B cell (primary cell): Measurements from ENCODE around the gene TRIM47. TPM values are rescaled to one million over a fixed set of nuclear protein-coding genes. Genes with fewer than 3 reads are reported as not detected.
A peak's percentile ranks its signal among the peaks of the same experiment; 100 is the strongest.
"Not testable (repeated sequence)": the region's sequence is repeated elsewhere in the genome, so short reads cannot be mapped to it uniquely, and the experiment has no call there.

Source experiments
- ATAC-seq: fragments of 200-7000 bp; cut with Tn5 transposase; one replicate; pipeline ENCODE4 v1.10.0; 2021; ENCODE audit warnings: low read depth, mild to moderate bottlenecking, moderate number of reproducible peaks, moderate library complexity
- CTCF ChIA-PET: fragments of 350-600 bp; sonication (Branson Sonifier 250); formaldehyde crosslinking; loops from one replicate; lab custom pipeline; 2021; ENCODE audit warnings: antibody characterized with exemption, inconsistent platforms; lab: Charles Lee
- POLR2A ChIA-PET: fragments of 350-600 bp; sonication (Branson Sonifier 250); formaldehyde crosslinking; loops from one replicate; lab custom pipeline; 2021; ENCODE audit warnings: antibody characterized with exemption; lab: Charles Lee
- DNase-seq: peaks from one replicate; pipeline ENCODE4 v3.0.0; 2013
- H2AFZ ChIP-seq: 2 replicates; pipeline ENCODE4 v1.6.1; 2012; ENCODE audit warnings: mild to moderate bottlenecking, low read depth, low read length; ENCODE audit not compliant: insufficient read depth, poor library complexity, severe bottlenecking
- H3K27ac ChIP-seq, 2 donors: 1 replicate in 1 of 2; 2 replicates in 1 of 2; pipeline ENCODE4 v1.5.1; 2012 to 2013; ENCODE audit warnings: low read length in 2 of 2, mild to moderate bottlenecking in 2 of 2, moderate library complexity in 1 of 2
- H3K27me3 ChIP-seq, 4 experiments: fragments of 200-600 bp in 1 of 4; sonication (generic) in 1 of 4; replicated peaks in 1 of 4; 1 replicate in 2 of 4; 2 replicates in 2 of 4; pipeline versions ENCODE4 v1.6.1 to v1.7.0; 2013 to 2016; ENCODE audit warnings: low read length in 3 of 4, mild to moderate bottlenecking in 2 of 4, mixed read lengths in 1 of 4, moderate library complexity in 1 of 4; ENCODE audit not compliant: insufficient read depth in 4 of 4, control insufficient read depth in 3 of 4; ENCODE audit errors: control extremely low read depth in 1 of 4
- H3K36me3 ChIP-seq, 2 experiments: replicated peaks in 1 of 2; 1 replicate in 1 of 2; 2 replicates in 1 of 2; pipeline versions ENCODE4 v1.6.1 to v1.7.1; 2013; ENCODE audit warnings: low read length in 1 of 2; ENCODE audit not compliant: insufficient read depth in 2 of 2, control insufficient read depth in 1 of 2; ENCODE audit errors: control extremely low read depth in 1 of 2, extremely low read depth in 1 of 2
- H3K4me1 ChIP-seq, 2 donors: fragments of 200-600 bp in 1 of 2; sonication (generic) in 1 of 2; 1 replicate in 1 of 2; 2 replicates in 1 of 2; pipeline versions ENCODE4 v1.5.1 to v1.6.1; 2013 to 2017; ENCODE audit warnings: low read length in 2 of 2; ENCODE audit not compliant: control insufficient read depth in 2 of 2, insufficient read depth in 2 of 2
- H3K4me2 ChIP-seq: replicated peaks from 2 replicates; pipeline ENCODE3; 2012; ENCODE audit warnings: mild to moderate bottlenecking, low read depth, low read length; ENCODE audit not compliant: poor library complexity, severe bottlenecking
- H3K4me3 ChIP-seq, 5 experiments: fragments of 200-600 bp in 1 of 5; sonication (generic) in 1 of 5; 1 replicate in 3 of 5; 2 replicates in 2 of 5; pipeline versions ENCODE4 v1.5.1 to v1.7.0; 2011 to 2016; ENCODE audit warnings: low read length in 4 of 5, mild to moderate bottlenecking in 4 of 5, low read depth in 2 of 5, control low read depth in 1 of 5, moderate library complexity in 1 of 5; ENCODE audit not compliant: insufficient read depth in 1 of 5; ENCODE audit errors: control extremely low read depth in 1 of 5, extremely low read depth in 1 of 5
- H3K79me2 ChIP-seq: fragments of 200-600 bp; sonication (generic); one replicate; pipeline ENCODE4 v1.6.0; 2016; ENCODE audit warnings: low read length; ENCODE audit not compliant: control insufficient read depth, insufficient read depth
- H3K9ac ChIP-seq: fragments of 200-600 bp; sonication (generic); 2 replicates; pipeline ENCODE4 v1.6.1; 2017; ENCODE audit warnings: mild to moderate bottlenecking, low read length, moderate library complexity
- H3K9me3 ChIP-seq, 3 donors: one replicate each; pipeline versions ENCODE4 v1.6.1 to v1.7.1; 2013; ENCODE audit warnings: low read length in 2 of 3; ENCODE audit not compliant: control insufficient read depth in 2 of 3, insufficient read depth in 1 of 3; ENCODE audit errors: control extremely low read depth in 1 of 3
- H4K20me1 ChIP-seq: 2 replicates; pipeline ENCODE4 v1.6.0; 2012; ENCODE audit warnings: mild to moderate bottlenecking, low read length; ENCODE audit not compliant: insufficient read depth, control insufficient read depth, poor library complexity, severe bottlenecking
- H3K27ac Mint-ChIP-seq: one replicate; pipeline ENCODE4 v1.8.0; 2021; ENCODE audit warnings: mixed read lengths
- H3K27me3 Mint-ChIP-seq: one replicate; pipeline ENCODE4 v1.8.0; 2021; ENCODE audit warnings: mixed read lengths
- H3K4me1 Mint-ChIP-seq: one replicate; pipeline ENCODE4 v1.8.0; 2021; ENCODE audit warnings: mixed read lengths
- H3K4me3 Mint-ChIP-seq: one replicate; pipeline ENCODE4 v1.8.0; 2021; ENCODE audit warnings: mixed read lengths
- H3K9me3 Mint-ChIP-seq: one replicate; pipeline ENCODE4 v1.8.0; 2022; ENCODE audit warnings: mixed read lengths; ENCODE audit not compliant: insufficient read depth
- EZH2 ChIP-seq: IDR thresholded peaks from 2 replicates; pipeline ENCODE4 v1.6.1; 2012; ENCODE audit warnings: borderline replicate concordance, low read depth, mild to moderate bottlenecking, moderate library complexity, low read length; ENCODE audit not compliant: insufficient read depth, poor library complexity, severe bottlenecking
- WGBS: methylation state at CpG from one replicate; pipeline ENCODE4 v1.1.5; 2013; ENCODE audit warnings: missing lambda C conversion rate; ENCODE audit not compliant: insufficient coverage; 5-methylcytosine and 5-hydroxymethylcytosine counted together
- intact Hi-C: fragments of 100-400 bp; cut with micrococcal nuclease; formaldehyde crosslinking; loops from one replicate; pipeline ENCODE4 v1.10.0; 2022
- polyA plus RNA-seq: library from polyadenylated mRNA; depleted of rRNA; stranded (reverse); fragments of >200 nt; gene quantifications from 2 replicates; pipeline ENCODE4 v1.2.3, GENCODE V29; 2012
- total RNA-seq, 2 donors: library from RNA; stranded (reverse); fragments of 120-200 nt in 1 of 2; gene quantifications; 1 replicate in 1 of 2; 2 replicates in 1 of 2; pipeline versions ENCODE4 v1.2.3 to v1.2.4, GENCODE V29; 2013 to 2022
- TF ChIP-seq, protein P1 (sequence below): fragments of 200-600 bp; IDR thresholded peaks from one replicate; pipeline ENCODE4 v1.8.0; 2022; ENCODE audit warnings: antibody characterized with exemption, mild to moderate bottlenecking

Gene TRIM47
- total and polyA plus RNA-seq, 2 donors (not counting 1 experiment from before 2014, with no cell fraction given), result 6.4 to 8.3 TPM

DNA sequence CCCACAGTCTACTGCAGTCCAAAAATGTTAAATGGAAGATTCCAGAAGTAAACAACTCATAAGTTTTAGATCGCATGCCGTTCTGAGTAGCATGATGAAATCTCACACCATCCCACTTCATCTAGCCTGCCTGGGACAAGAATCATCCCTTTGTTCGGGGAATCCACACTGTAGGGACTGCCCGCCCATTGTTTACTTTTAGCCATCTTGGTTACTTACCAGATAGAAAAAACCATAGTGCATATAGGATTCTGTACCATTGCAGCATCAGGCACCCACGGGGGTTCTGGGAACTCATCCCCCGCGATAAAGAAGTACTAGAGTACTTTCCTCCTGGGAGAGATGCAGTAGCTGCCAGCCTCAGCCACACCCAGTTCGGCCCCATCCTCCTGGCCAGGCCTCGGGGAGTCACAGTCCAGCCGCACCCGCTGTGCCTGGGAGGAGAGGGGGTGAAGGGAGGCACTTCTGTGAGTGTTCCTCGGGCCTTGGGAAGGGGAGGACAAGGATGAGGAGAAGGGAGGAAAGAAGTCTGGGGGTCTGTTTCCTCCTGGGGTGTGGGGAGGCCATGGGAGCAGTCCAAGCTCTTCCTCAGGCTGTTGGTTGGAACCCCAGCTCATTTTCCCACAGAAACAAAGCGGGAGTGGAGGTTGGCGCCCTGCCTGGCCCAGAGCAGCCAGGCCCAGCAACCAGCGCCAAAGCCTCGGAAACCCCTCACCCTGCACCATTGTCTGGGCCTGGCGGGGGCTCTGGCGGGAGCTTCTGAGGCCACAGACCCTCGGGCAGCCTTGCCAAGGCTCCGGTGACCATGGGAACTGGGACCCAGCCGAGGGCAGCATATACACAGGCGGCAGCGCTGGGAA lies 8.9 kb downstream of the TRIM47 start:
- Histone ChIP-seq H3K27ac (no peak overlapping the region), H3K9ac (no peak overlapping the region), H4K20me1 (no peaks in the 10 kb centered on the region), H3K4me1 (peaks cover 5 to 11% of the 10 kb centered on the region in 2 donors), H3K4me3 (no peak overlapping the region), H3K27me3 (no peaks in the 10 kb centered on the region), H3K9me3 (no peaks in the 10 kb centered on the region), H3K36me3 (no peaks in the 10 kb centered on the region), H2AFZ (no peak overlapping the region), H3K79me2 (no peaks in the 10 kb centered on the region), H3K4me2 (no peak overlapping the region)
- TF ChIP-seq EZH2, result no peak
- TF ChIP-seq, protein P1, sequence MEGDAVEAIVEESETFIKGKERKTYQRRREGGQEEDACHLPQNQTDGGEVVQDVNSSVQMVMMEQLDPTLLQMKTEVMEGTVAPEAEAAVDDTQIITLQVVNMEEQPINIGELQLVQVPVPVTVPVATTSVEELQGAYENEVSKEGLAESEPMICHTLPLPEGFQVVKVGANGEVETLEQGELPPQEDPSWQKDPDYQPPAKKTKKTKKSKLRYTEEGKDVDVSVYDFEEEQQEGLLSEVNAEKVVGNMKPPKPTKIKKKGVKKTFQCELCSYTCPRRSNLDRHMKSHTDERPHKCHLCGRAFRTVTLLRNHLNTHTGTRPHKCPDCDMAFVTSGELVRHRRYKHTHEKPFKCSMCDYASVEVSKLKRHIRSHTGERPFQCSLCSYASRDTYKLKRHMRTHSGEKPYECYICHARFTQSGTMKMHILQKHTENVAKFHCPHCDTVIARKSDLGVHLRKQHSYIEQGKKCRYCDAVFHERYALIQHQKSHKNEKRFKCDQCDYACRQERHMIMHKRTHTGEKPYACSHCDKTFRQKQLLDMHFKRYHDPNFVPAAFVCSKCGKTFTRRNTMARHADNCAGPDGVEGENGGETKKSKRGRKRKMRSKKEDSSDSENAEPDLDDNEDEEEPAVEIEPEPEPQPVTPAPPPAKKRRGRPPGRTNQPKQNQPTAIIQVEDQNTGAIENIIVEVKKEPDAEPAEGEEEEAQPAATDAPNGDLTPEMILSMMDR, result no peak
- ATAC-seq, result no peak
- POLR2A ChIA-PET, result no interaction called here
- intact Hi-C loops, result no loop called here
- Mint-ChIP-seq H3K4me3 (no peak overlapping the region), H3K27me3 (no peaks in the 10 kb centered on the region), H3K9me3 (no peaks in the 10 kb centered on the region), H3K27ac (no peak overlapping the region), H3K4me1 (peaks cover 10% of the 10 kb centered on the region)
- DNase-seq, result no peak
- CTCF ChIA-PET, result no interaction called here
- WGBS, result 92% methylated on average over 22 of the region's 23 CpGs

DNA sequence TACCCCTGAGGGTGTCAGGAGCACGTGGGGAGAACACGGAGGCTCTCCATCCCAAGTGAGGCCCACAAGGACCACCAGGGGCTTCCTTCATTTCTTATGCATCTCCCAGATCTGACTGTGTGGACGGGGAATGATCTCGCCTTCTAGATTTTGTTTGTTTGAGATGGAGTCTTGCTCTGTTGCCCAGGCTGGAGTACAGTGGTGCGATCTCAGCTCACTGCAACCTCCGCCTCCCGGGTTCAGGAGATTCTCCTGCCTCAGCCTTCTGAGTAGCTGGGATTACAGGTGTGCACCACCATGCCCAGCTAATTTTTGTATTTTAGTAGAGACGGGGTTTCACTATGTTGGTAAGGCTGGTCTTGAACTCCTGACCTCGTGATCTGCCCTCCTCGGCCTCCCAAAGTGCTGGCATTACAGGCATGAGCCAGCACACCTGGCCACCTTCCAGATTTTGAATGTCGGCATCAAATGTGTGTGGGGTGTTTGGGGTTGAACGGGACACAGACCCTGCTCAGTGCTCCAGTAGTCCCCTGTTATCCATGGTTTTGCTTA lies 9.6 kb downstream of the TRIM47 start:
- H3K9ac ChIP-seq, H3K9me3 Mint-ChIP-seq, H3K4me3 Mint-ChIP-seq, H3K4me3 ChIP-seq, H3K36me3 ChIP-seq, H2AFZ ChIP-seq, CTCF ChIA-PET, H3K27me3 ChIP-seq, H3K27ac Mint-ChIP-seq, H3K4me2 ChIP-seq, intact Hi-C loops, DNase-seq, ATAC-seq, H3K79me2 ChIP-seq, H4K20me1 ChIP-seq, H3K27me3 Mint-ChIP-seq, POLR2A ChIA-PET, H3K27ac ChIP-seq, H3K9me3 ChIP-seq: not testable (repeated sequence)
- H3K4me1 ChIP-seq, result peaks cover 12 to 18% of the 10 kb centered on the region in 2 donors
- 95% methylated on average over 11 of the region's 12 CpGs for WGBS
- H3K4me1 Mint-ChIP-seq, result peaks cover 16% of the 10 kb centered on the region

DNA sequence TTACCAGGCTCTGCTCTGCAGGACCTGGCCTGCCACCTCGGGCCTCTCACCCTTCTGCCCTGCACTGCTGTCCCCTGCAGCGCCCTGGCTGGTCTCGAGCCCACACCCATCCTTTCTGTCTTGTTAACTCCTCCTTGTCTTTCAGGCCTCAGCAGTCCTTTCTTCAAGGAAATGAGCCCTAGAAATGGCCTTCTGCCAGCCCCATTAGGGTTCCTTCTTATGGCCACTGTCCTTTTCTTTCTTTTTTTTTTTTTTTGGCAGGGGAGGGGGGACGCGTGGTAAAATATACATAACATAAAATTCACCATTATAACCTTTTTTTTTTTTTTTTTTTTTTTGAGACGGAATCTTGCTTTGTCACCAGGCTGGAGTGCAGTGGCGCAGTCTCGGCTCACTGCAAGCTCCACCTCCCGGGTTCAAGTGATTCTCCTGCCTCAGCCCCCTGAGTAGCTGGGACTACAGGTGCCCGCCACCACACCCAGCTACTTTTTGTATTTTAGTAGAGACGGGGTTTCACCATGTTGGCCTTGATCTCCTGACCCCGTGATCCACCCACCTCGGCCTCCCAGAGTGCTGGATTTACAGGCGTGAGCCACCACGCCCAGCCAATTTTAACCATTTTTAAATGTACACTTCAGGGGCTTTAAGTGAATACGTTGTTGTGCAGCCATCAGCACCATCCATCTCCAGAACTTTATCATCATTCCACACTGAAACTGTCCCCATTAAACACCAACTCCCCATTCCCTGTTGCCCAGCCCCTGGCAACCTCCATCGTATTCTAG lies 12.8 kb downstream of the TRIM47 start:
- H3K4me1 ChIP-seq, result peaks cover 13 to 19% of the 10 kb centered on the region in 2 donors
- H3K27ac Mint-ChIP-seq, result peak overlapping the region; percentile 76
- H3K36me3 ChIP-seq, DNase-seq, ATAC-seq, H3K27me3 Mint-ChIP-seq, H3K27me3 ChIP-seq, H3K4me2 ChIP-seq, H4K20me1 ChIP-seq, H3K4me3 Mint-ChIP-seq, H3K9me3 Mint-ChIP-seq, intact Hi-C loops, H3K79me2 ChIP-seq, H3K4me3 ChIP-seq, H2AFZ ChIP-seq, H3K9me3 ChIP-seq, H3K9ac ChIP-seq: not testable (repeated sequence)
- ChIA-PET POLR2A (interaction anchor here (0.6 to 1.6 kb wide), 3 partner anchors 10 to 80 kb away, joined by 3 to 12 read pairs (median 6); no protein-coding TSS in a partner anchor), CTCF (interaction anchor here (0.6 to 3.3 kb wide), 7 partner anchors 10 to 464 kb away, joined by 3 to 13 read pairs (median 4); partner anchors contain the start of genes TRIM65 and WBP2)
- H3K27ac ChIP-seq, result peak overlapping the region in 1 of 2 donors; percentile 78
- peaks cover 22% of the 10 kb centered on the region for H3K4me1 Mint-ChIP-seq
- 97% methylated on average over 11 of the region's 17 CpGs for WGBS
